Vagina (tissue), 2 donors: ENCODE data around the gene CORO2B. TPM values are rescaled to one million over a fixed set of nuclear protein-coding genes. Genes with fewer than 3 reads are reported as not detected.

Source experiments
- DNase-seq, 2 donors: peaks; one replicate each; pipeline ENCODE4 v3.0.0-alpha.2; 2017; ENCODE audit errors: extremely low spot score in 2 of 2
- H3K27ac ChIP-seq: fragments of 200-600 bp; sonication (generic); one replicate; pipeline ENCODE4 v1.5.1; 2019
- H3K27me3 ChIP-seq: fragments of 200-600 bp; sonication (generic); one replicate; pipeline ENCODE4 v1.5.1; 2019
- H3K36me3 ChIP-seq, 2 donors: fragments of 200-600 bp; sonication (generic); one replicate each; pipeline ENCODE4 v1.5.1; 2017 to 2019
- H3K4me1 ChIP-seq: fragments of 200-600 bp; sonication (generic); one replicate; pipeline ENCODE4 v1.5.1; 2019
- H3K4me3 ChIP-seq, 2 donors: fragments of 200-600 bp; sonication (generic); 1 replicate in 1 of 2; 2 replicates in 1 of 2; pipeline ENCODE4 v1.5.1; 2016 to 2019
- H3K9me3 ChIP-seq: fragments of 200-600 bp; sonication (generic); one replicate; pipeline ENCODE4 v1.5.1; 2019
- POLR2A ChIP-seq, 2 donors: fragments of 450-650 bp; IDR thresholded peaks; one replicate each; pipeline ENCODE4 v1.6.1; 2017; ENCODE audit warnings: antibody characterized with exemption in 2 of 2, mild to moderate bottlenecking in 2 of 2, moderate library complexity in 2 of 2
- POLR2AphosphoS5 ChIP-seq, 2 donors: sonication (generic); formaldehyde crosslinking; IDR thresholded peaks; one replicate each; pipeline ENCODE4 v1.9.0; 2017; ENCODE audit warnings: antibody characterized with exemption in 2 of 2, mild to moderate bottlenecking in 2 of 2, low read depth in 1 of 2; ENCODE audit not compliant: insufficient read depth in 1 of 2
- intact Hi-C: fragments of 100-400 bp; cut with DNase I; formaldehyde crosslinking; loops from one replicate; pipeline ENCODE4 v1.15.1; 2023
- total RNA-seq: library from RNA; depleted of rRNA; stranded (reverse); fragments of >200 nt; gene quantifications from one replicate; pipeline ENCODE4 v1.2.3, GENCODE V29; 2016
- TF ChIP-seq, protein P1 (sequence below), 3 experiments: fragments of 450-650 bp in 2 of 3; fragments of 200-600 bp in 1 of 3; sonication (generic) in 1 of 3; IDR thresholded peaks; one replicate each; pipeline ENCODE4 v1.5.1; 2017 to 2019; ENCODE audit warnings: antibody characterized with exemption in 3 of 3, mild to moderate bottlenecking in 2 of 3, moderate library complexity in 2 of 3

CORO2B gene
- total RNA-seq, 1 donor from 2014 or later, result 4.7 TPM

DNA sequence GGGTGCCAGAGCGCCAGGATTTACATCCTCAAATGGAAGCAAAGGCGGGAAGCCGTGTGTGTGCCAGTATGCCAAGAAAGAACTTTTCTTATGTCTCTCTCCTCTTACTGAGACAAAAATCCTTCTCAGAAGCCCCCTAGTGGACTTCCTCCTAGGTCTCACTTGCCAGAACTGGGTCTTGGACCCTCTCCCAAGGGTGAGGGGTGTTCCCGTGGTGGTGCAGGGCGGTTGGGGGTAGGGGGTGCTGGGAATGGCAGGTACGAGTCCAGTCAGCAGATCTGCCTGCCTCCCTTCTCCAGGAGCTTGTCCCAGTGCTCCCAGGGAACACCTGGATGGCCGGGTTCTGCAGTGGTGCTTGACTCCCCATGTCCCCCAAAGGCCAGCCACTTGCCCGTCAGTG is 52.0 kb downstream of the CORO2B start:
- H3K4me3 ChIP-seq, result no peak overlapping the region
- no peaks in the 10 kb centered on the region for H3K9me3 ChIP-seq
- no peaks in the 10 kb centered on the region for H3K36me3 ChIP-seq
- DNase-seq, result no peak
- intact Hi-C loops, result no loop called here
- H3K27me3 ChIP-seq, result no peaks in the 10 kb centered on the region
- TF ChIP-seq POLR2A (IDR thresholded peaks at IDR 0.05) (no peak), POLR2AphosphoS5 (IDR thresholded peaks at IDR 0.05; ENCODE audit: insufficient read depth in 1 of 2, low read depth in 1 of 2) (no peak)
- TF ChIP-seq, protein P1, sequence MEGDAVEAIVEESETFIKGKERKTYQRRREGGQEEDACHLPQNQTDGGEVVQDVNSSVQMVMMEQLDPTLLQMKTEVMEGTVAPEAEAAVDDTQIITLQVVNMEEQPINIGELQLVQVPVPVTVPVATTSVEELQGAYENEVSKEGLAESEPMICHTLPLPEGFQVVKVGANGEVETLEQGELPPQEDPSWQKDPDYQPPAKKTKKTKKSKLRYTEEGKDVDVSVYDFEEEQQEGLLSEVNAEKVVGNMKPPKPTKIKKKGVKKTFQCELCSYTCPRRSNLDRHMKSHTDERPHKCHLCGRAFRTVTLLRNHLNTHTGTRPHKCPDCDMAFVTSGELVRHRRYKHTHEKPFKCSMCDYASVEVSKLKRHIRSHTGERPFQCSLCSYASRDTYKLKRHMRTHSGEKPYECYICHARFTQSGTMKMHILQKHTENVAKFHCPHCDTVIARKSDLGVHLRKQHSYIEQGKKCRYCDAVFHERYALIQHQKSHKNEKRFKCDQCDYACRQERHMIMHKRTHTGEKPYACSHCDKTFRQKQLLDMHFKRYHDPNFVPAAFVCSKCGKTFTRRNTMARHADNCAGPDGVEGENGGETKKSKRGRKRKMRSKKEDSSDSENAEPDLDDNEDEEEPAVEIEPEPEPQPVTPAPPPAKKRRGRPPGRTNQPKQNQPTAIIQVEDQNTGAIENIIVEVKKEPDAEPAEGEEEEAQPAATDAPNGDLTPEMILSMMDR (IDR thresholded peaks at IDR 0.05), result no peak
- peaks cover 20% of the 10 kb centered on the region for H3K4me1 ChIP-seq
- H3K27ac ChIP-seq, result no peak overlapping the region

DNA sequence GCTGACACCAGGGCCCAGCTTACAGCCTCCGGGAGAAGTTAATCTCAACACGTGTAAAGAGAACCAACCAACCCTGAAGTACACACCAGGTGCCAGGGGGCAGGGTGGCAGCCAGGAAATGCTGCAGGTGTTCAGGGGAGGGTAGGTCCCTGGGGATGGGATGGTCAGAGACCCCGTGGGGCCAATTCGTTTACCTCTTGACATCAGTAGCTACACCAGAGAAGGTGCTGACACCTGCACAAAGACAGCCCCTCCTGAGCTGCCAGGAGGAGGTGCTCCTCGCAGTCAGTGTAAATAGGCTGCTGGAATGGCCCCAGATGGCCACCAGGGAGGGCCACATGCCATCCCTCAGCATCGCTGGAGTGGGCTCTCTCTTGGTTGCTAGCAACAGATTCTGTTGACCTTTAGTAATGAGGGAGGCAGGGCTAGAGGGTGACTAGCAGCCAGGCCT is 52.8 kb downstream of the CORO2B start:
- TF ChIP-seq POLR2AphosphoS5 (IDR thresholded peaks at IDR 0.05; ENCODE audit: insufficient read depth in 1 of 2, low read depth in 1 of 2) (no peak), POLR2A (IDR thresholded peaks at IDR 0.05) (no peak)
- TF ChIP-seq, protein P1 (IDR thresholded peaks at IDR 0.05), result no peak
- H3K4me3 ChIP-seq, result no peak overlapping the region
- no peaks in the 10 kb centered on the region for H3K36me3 ChIP-seq
- peaks cover 28% of the 10 kb centered on the region for H3K4me1 ChIP-seq
- H3K9me3 ChIP-seq, result no peaks in the 10 kb centered on the region
- H3K27ac ChIP-seq, result no peak overlapping the region
- intact Hi-C loops, result no loop called here
- no peak for DNase-seq
- H3K27me3 ChIP-seq, result no peaks in the 10 kb centered on the region

DNA sequence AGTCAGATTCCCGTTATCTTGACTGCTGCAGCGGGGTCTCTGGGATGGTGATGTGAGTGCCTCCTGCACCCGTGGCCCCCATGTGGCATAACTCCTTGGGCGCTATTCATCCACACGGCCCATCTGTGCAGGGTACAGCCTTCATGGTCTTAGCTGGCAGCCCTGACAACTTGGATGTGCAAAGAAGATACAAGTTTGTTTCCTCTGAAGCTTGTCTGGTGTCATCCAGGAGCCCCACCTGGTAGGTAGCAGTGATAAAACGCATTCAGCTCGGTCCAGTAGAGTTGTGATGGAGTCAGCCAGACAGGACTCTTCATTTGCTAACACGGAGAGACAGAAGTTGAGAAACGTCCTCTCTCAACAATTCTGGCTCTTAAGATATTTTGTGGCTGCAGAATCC is 53.3 kb downstream of the CORO2B start:
- Histone ChIP-seq H3K9me3 (no peaks in the 10 kb centered on the region), H3K4me1 (peaks cover 33% of the 10 kb centered on the region), H3K27ac (no peak overlapping the region), H3K27me3 (no peaks in the 10 kb centered on the region), H3K36me3 (no peaks in the 10 kb centered on the region), H3K4me3 (no peak overlapping the region)
- no peak for TF ChIP-seq POLR2A (IDR thresholded peaks at IDR 0.05)
- TF ChIP-seq POLR2AphosphoS5 (IDR thresholded peaks at IDR 0.05; ENCODE audit: insufficient read depth in 1 of 2, low read depth in 1 of 2), result no peak
- no peak for DNase-seq
- intact Hi-C loops, result no loop called here

DNA sequence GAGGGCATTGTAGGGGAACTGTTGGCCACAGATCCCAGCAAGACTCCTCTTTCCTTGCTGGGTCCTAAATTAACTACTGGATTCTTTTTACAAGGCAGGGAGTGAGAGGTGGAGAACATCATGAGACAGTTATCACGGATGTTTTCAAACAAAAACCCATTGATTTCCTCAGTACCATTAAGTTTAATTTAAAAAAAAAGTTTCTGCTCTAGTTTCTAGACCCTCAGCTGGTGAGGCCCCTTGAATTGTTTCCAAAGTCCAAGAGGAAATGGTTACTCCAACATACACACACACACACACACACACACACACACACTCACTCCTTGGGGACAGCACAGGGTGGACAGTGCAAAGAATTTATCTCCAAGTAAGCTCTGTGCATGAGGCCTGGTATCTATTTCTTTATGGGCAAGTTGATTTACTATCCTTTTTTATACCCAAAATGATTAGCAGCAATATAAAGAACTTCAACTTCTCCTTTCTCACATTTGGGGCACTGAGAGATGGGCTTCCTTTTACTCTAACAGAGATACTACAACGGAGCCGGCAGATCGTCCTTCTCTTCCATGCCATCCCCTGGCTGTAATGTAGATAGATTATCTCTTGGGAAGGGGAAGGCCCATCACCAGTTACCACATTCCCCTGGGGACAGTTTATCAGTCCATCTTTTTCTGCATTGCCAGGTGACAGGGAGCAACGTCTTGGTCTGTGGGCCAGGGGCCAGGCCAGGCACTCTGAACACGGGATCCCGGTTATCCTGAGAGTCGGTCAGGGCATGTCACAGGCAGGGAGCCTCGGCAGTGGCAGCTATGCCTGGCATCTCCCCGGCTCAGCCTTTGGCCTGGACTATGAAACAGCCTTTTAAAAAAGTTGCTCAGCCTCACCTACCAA is 54.7 kb downstream of the CORO2B start:
- H3K27me3 ChIP-seq, result no peaks in the 10 kb centered on the region
- no peaks in the 10 kb centered on the region for H3K9me3 ChIP-seq
- H3K4me3 ChIP-seq, result no peak overlapping the region
- no peaks in the 10 kb centered on the region for H3K36me3 ChIP-seq
- H3K4me1 ChIP-seq, result peaks cover 40% of the 10 kb centered on the region
- intact Hi-C loops, result no loop called here
- no peak overlapping the region for H3K27ac ChIP-seq
- TF ChIP-seq, protein P1 (IDR thresholded peaks at IDR 0.05), result no peak
- TF ChIP-seq POLR2AphosphoS5 (IDR thresholded peaks at IDR 0.05; ENCODE audit: insufficient read depth in 1 of 2, low read depth in 1 of 2), result no peak
- no peak for TF ChIP-seq POLR2A (IDR thresholded peaks at IDR 0.05)
- no peak for DNase-seq

DNA sequence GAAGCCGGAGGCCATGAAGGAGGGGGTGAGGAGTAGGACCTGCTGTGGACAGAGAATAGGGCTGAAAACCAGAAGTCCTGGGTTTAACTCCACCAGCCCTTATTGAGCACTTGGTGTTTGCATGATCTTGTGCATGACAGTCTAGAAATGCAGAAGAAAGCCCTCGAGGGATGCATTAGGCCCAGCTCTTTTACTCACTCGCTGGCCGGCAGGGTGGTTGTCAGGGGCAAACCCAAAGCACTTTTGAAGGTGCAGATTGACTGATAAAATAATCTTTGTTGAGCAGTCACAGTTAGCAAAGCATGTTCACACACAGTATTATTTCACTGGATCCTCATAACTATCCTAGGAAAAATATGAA is 55.3 kb downstream of the CORO2B start:
- intact Hi-C loops, result no loop called here

More for the DNA sequence above, 55.3 kb downstream of the CORO2B start:
- no peak for TF ChIP-seq POLR2A (IDR thresholded peaks at IDR 0.05)
- no peak for TF ChIP-seq POLR2AphosphoS5 (IDR thresholded peaks at IDR 0.05; ENCODE audit: insufficient read depth in 1 of 2, low read depth in 1 of 2)
- TF ChIP-seq, protein P1 (IDR thresholded peaks at IDR 0.05), result no peak
- no peaks in the 10 kb centered on the region for H3K9me3 ChIP-seq
- no peak overlapping the region for H3K27ac ChIP-seq
- H3K27me3 ChIP-seq, result no peaks in the 10 kb centered on the region
- H3K36me3 ChIP-seq, result no peaks in the 10 kb centered on the region
- H3K4me3 ChIP-seq, result no peak overlapping the region
- DNase-seq, result no peak
- peaks cover 46% of the 10 kb centered on the region for H3K4me1 ChIP-seq
